Neural cell (in vitro differentiated cells): ENCODE data around the gene DCLK1. TPM values are rescaled to one million over a fixed set of nuclear protein-coding genes. Genes with fewer than 3 reads are reported as not detected.

Experiments
- H2AFZ ChIP-seq: fragments of 200-600, 300-800 bp; sonication (generic), shearing (Covaris generic); 2 replicates; pipeline ENCODE4 v1.6.0; 2014; ENCODE audit warnings: low read depth, mild to moderate bottlenecking, antibody characterized with exemption, low read length, moderate library complexity
- H3F3A ChIP-seq: fragments of 200-600 bp; shearing (Covaris generic); 2 replicates; pipeline ENCODE4 v1.6.1; 2016; ENCODE audit warnings: mild to moderate bottlenecking, moderate library complexity, mixed read lengths, antibody characterized with exemption, low read length; ENCODE audit not compliant: insufficient read depth, poor library complexity, severe bottlenecking
- H3K27ac ChIP-seq: fragments of 200-600, 300-800 bp; sonication (generic), shearing (Covaris generic); 2 replicates; pipeline ENCODE4 v1.5.1; 2014; ENCODE audit warnings: mild to moderate bottlenecking, low read length, moderate library complexity
- H3K27me3 ChIP-seq: fragments of 300-800, 200-600 bp; sonication (generic), shearing (Covaris generic); 2 replicates; pipeline ENCODE4 v1.6.0; 2014; ENCODE audit warnings: mild to moderate bottlenecking, low read depth, low read length, moderate library complexity; ENCODE audit not compliant: insufficient read depth
- H3K36me3 ChIP-seq: fragments of 300-800, 200-600 bp; sonication (generic), shearing (Covaris generic); 2 replicates; pipeline ENCODE4 v1.5.1; 2014; ENCODE audit warnings: mild to moderate bottlenecking, antibody characterized with exemption, low read length, moderate library complexity; ENCODE audit not compliant: insufficient read depth
- H3K4me2 ChIP-seq: fragments of 300-800, 200-600 bp; sonication (generic), shearing (Covaris generic); 2 replicates; pipeline ENCODE4 v1.6.0; 2014; ENCODE audit warnings: mild to moderate bottlenecking, low read length
- H3K4me3 ChIP-seq: fragments of 300-800, 200-600 bp; sonication (generic), shearing (Covaris generic); 2 replicates; pipeline ENCODE4 v1.5.1; 2014; ENCODE audit warnings: mild to moderate bottlenecking, low read length, moderate library complexity
- H3K79me2 ChIP-seq: fragments of 200-600 bp; shearing (Covaris generic); replicated peaks from 2 replicates; pipeline ENCODE4 v1.6.0; 2014; ENCODE audit warnings: mild to moderate bottlenecking, low read length, moderate library complexity; ENCODE audit not compliant: insufficient read depth
- H3K9ac ChIP-seq: fragments of 300-800, 200-600 bp; sonication (generic), shearing (Covaris generic); 2 replicates; pipeline ENCODE4 v1.6.1; 2016; ENCODE audit warnings: mild to moderate bottlenecking, low read length, mixed read lengths
- H3K9me2 ChIP-seq: fragments of 200-600 bp; shearing (Covaris generic); 2 replicates; pipeline ENCODE4 v1.6.1; 2016; ENCODE audit warnings: mild to moderate bottlenecking, low read length, mixed read lengths; ENCODE audit not compliant: insufficient read depth
- H3K9me3 ChIP-seq: fragments of 200-600, 300-800 bp; sonication (generic), shearing (Covaris generic); 2 replicates; pipeline ENCODE4 v1.6.1; 2016; ENCODE audit warnings: mild to moderate bottlenecking, mixed run types, low read length, moderate library complexity, mixed read lengths
- H4K20me1 ChIP-seq: fragments of 200-600 bp; shearing (Covaris generic); 2 replicates; pipeline ENCODE4 v1.6.1; 2016; ENCODE audit warnings: mild to moderate bottlenecking, mixed run types; ENCODE audit not compliant: insufficient read depth
- EP300 ChIP-seq: fragments of 450-650 bp; conservative IDR thresholded peaks from 2 replicates; pipeline ENCODE4 v1.6.1; 2014; ENCODE audit warnings: antibody characterized with exemption, mild to moderate bottlenecking, moderate library complexity; ENCODE audit not compliant: poor library complexity, severe bottlenecking
- EZH2 ChIP-seq: fragments of 200-600, 300-800 bp; shearing (Covaris generic), sonication (generic); IDR thresholded peaks from 2 replicates; pipeline ENCODE4 v1.6.1; 2014; ENCODE audit warnings: antibody characterized with exemption, low read length, borderline replicate concordance, mild to moderate bottlenecking; ENCODE audit not compliant: insufficient read depth, poor library complexity, severe bottlenecking
- MXI1 ChIP-seq: fragments of 450-650 bp; conservative IDR thresholded peaks from 2 replicates; pipeline ENCODE4 v1.6.1; 2014; ENCODE audit warnings: antibody characterized with exemption, mild to moderate bottlenecking; ENCODE audit not compliant: poor library complexity, severe bottlenecking
- POLR2AphosphoS5 ChIP-seq: IDR thresholded peaks from 2 replicates; pipeline ENCODE4 v1.6.1; 2012
- RAD21 ChIP-seq: fragments of 450-650 bp; conservative IDR thresholded peaks from 2 replicates; pipeline ENCODE4 v1.6.1; 2014; ENCODE audit warnings: antibody characterized with exemption, mild to moderate bottlenecking, moderate library complexity
- REST ChIP-seq: IDR thresholded peaks from 2 replicates; pipeline ENCODE4 v1.6.1; 2012; ENCODE audit warnings: borderline replicate concordance
- SMC3 ChIP-seq: fragments of 450-650 bp; conservative IDR thresholded peaks from 2 replicates; pipeline ENCODE4 v1.6.1; 2014; ENCODE audit warnings: antibody characterized with exemption, mild to moderate bottlenecking, moderate library complexity; ENCODE audit not compliant: poor library complexity
- TAF1 ChIP-seq: IDR thresholded peaks from 2 replicates; pipeline ENCODE4 v1.6.1; 2012; ENCODE audit warnings: low read depth
- polyA plus RNA-seq: library from polyadenylated mRNA; depleted of rRNA; stranded (reverse); fragments of >200 nt; gene quantifications from 2 replicates; pipeline ENCODE4 v1.2.3, GENCODE V29; 2014
- TF ChIP-seq, protein P1 (sequence below): fragments of 450-650 bp; IDR thresholded peaks from 2 replicates; pipeline ENCODE4 v1.5.1; 2014; ENCODE audit warnings: antibody characterized with exemption, mild to moderate bottlenecking, moderate library complexity; ENCODE audit not compliant: poor library complexity, severe bottlenecking

The DCLK1 gene
- polyA plus RNA-seq, 1 donor from 2014 or later: 124 TPM

DNA sequence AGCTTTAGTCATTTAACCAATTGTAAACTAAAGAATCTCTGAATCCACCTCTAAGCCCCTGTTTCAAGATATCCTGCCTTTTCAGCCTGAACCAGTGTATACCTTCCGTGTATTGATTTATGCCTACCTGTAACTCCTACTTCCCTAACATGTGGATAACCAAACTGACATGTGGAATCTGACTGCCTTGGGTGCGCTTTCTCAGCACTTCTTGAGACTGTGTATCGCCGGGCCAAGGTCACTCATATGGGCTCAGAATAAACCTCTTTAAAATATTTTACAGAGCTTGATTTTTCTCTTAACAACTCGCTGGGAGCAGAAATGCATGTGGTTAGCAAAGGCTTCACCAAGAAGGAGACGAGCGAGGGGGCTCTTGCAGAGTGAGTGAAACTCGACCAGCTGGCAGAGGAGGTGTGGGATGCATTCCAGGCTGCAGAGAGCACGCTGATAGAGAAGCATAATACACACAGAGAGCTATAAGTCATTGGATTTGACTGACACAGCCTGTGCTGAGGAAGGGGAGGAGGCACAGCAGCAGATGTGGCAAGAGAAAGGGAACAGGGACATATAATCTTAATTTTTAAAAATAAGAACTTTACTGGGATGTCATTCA, 386.5 kb downstream of the DCLK1 start:
- H2AFZ ChIP-seq: no peak overlapping the region
- no peak overlapping the region for H3K4me2 ChIP-seq
- H3K9me3 ChIP-seq: no peaks in the 10 kb centered on the region
- no peak overlapping the region for H3K9ac ChIP-seq
- H4K20me1 ChIP-seq: no peaks in the 10 kb centered on the region
- H3K36me3 ChIP-seq: no peaks in the 10 kb centered on the region
- H3K79me2 ChIP-seq: no peaks in the 10 kb centered on the region
- no peaks in the 10 kb centered on the region for H3F3A ChIP-seq
- no peak overlapping the region for H3K4me3 ChIP-seq
- H3K9me2 ChIP-seq: no peaks in the 10 kb centered on the region
- H3K27ac ChIP-seq: no peak overlapping the region
- H3K27me3 ChIP-seq: no peaks in the 10 kb centered on the region
- TF ChIP-seq TAF1 (no peak), MXI1 (no peak), EP300 (no peak), SMC3 (no peak), REST (no peak), RAD21 (no peak), EZH2 (no peak), POLR2AphosphoS5 (no peak)
- TF ChIP-seq, protein P1, sequence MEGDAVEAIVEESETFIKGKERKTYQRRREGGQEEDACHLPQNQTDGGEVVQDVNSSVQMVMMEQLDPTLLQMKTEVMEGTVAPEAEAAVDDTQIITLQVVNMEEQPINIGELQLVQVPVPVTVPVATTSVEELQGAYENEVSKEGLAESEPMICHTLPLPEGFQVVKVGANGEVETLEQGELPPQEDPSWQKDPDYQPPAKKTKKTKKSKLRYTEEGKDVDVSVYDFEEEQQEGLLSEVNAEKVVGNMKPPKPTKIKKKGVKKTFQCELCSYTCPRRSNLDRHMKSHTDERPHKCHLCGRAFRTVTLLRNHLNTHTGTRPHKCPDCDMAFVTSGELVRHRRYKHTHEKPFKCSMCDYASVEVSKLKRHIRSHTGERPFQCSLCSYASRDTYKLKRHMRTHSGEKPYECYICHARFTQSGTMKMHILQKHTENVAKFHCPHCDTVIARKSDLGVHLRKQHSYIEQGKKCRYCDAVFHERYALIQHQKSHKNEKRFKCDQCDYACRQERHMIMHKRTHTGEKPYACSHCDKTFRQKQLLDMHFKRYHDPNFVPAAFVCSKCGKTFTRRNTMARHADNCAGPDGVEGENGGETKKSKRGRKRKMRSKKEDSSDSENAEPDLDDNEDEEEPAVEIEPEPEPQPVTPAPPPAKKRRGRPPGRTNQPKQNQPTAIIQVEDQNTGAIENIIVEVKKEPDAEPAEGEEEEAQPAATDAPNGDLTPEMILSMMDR: no peak

DNA sequence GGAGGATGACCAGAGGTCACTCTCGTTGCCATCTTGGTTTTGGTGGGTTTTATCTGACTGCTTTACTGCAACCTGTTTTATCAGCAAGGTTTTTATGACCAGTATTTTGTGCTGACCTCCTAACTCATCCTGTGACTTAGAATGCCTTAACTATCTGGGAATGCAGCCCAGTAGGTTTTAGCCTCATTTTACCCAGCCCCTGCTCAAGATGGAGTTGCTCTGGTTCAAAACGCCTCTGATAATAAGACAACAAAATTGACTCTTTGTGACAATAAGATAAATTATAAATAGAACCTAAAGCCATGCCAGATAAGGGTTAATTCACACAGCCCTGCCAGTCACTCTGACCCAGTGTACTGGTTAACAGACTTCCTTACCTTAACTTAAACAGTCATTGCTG, 387.0 kb downstream of the DCLK1 start:
- no peak overlapping the region for H3K9ac ChIP-seq
- no peak overlapping the region for H3K27ac ChIP-seq
- no peaks in the 10 kb centered on the region for H3K36me3 ChIP-seq
- no peak overlapping the region for H3K4me2 ChIP-seq
- no peaks in the 10 kb centered on the region for H3K9me2 ChIP-seq
- no peaks in the 10 kb centered on the region for H3F3A ChIP-seq
- no peaks in the 10 kb centered on the region for H3K27me3 ChIP-seq
- H4K20me1 ChIP-seq: no peaks in the 10 kb centered on the region
- H2AFZ ChIP-seq: no peak overlapping the region
- no peaks in the 10 kb centered on the region for H3K9me3 ChIP-seq
- TF ChIP-seq SMC3: no peak
- no peak for TF ChIP-seq EP300
- TF ChIP-seq TAF1: no peak
- no peak for TF ChIP-seq EZH2
- TF ChIP-seq, protein P1: no peak
- no peak for TF ChIP-seq MXI1
- no peak for TF ChIP-seq POLR2AphosphoS5
- TF ChIP-seq REST: no peak
- no peak for TF ChIP-seq RAD21
- H3K4me3 ChIP-seq: no peak overlapping the region
- H3K79me2 ChIP-seq: no peaks in the 10 kb centered on the region
